IMR-90 (cell line): ENCODE data around the gene GRAMD1B. TPM values are rescaled to one million over a fixed set of nuclear protein-coding genes. Genes with fewer than 3 reads are reported as not detected.

Experiments used
- ATAC-seq: fragments of 200-7000 bp; cut with Tn5 transposase; 2 replicates; pipeline ENCODE4 v1.9.1; 2020; ENCODE audit warnings: low read depth, mild to moderate bottlenecking, moderate library complexity
- BruUV-seq: library from RNA; stranded (reverse); fragments of 400-500 nt; replicated peaks from 2 replicates; lab custom pipeline; 2021; lab: Mats Ljungman, UMichigan
- CTCF ChIA-PET: fragments of 300-600 bp; formaldehyde crosslinking; extraction: SDS; loops from one replicate; lab custom pipeline; 2021; ENCODE audit warnings: antibody characterized with exemption; lab: Yijun Ruan, JAX
- POLR2A ChIA-PET: fragments of 300-600 bp; sonication (Branson Sonifier 250); formaldehyde crosslinking; loops from one replicate; lab custom pipeline; 2022; ENCODE audit warnings: antibody characterized with exemption; ENCODE audit not compliant: unreplicated experiment; lab: Charles Lee
- DNase-seq: peaks from one replicate; pipeline ENCODE4 v3.0.0; 2013
- H2AFZ ChIP-seq: replicated peaks from 2 replicates; pipeline ENCODE3; 2013; ENCODE audit warnings: low read length, mild to moderate bottlenecking; ENCODE audit not compliant: poor library complexity
- H2AK5ac ChIP-seq: 2 replicates; pipeline ENCODE4 v1.6.1; 2013; ENCODE audit warnings: low read depth, low read length, inconsistent platforms
- H2AK9ac ChIP-seq: replicated peaks from 2 replicates; pipeline ENCODE3; 2013; ENCODE audit warnings: mild to moderate bottlenecking, low read depth, low read length, moderate library complexity; ENCODE audit not compliant: poor library complexity
- H2BK120ac ChIP-seq: 2 replicates; pipeline ENCODE4 v1.6.1; 2013; ENCODE audit warnings: low read depth, low read length, inconsistent platforms
- H2BK15ac ChIP-seq: 3 replicates; pipeline ENCODE4 v1.6.1; 2013; ENCODE audit warnings: low read depth, low read length, inconsistent platforms
- H2BK20ac ChIP-seq: 2 replicates; pipeline ENCODE4 v1.6.1; 2013; ENCODE audit warnings: low read depth, mild to moderate bottlenecking, inconsistent platforms, low read length, moderate library complexity
- H2BK5ac ChIP-seq: 2 replicates; pipeline ENCODE4 v1.6.1; 2013; ENCODE audit warnings: mild to moderate bottlenecking, low read depth, low read length, inconsistent platforms; ENCODE audit not compliant: poor library complexity, severe bottlenecking
- H3K14ac ChIP-seq: replicated peaks from 2 replicates; pipeline ENCODE4 v1.6.1; 2013; ENCODE audit warnings: low read depth, low read length, inconsistent platforms
- H3K18ac ChIP-seq: 2 replicates; pipeline ENCODE4 v1.6.1; 2013; ENCODE audit warnings: low read depth, low read length, control low read depth
- H3K23ac ChIP-seq: 2 replicates; pipeline ENCODE4 v1.6.1; 2013; ENCODE audit warnings: low read depth, low read length, inconsistent platforms
- H3K27ac ChIP-seq: 2 replicates; pipeline ENCODE4 v1.5.1; 2013; ENCODE audit warnings: mild to moderate bottlenecking, control low read depth, low read length; ENCODE audit not compliant: insufficient read depth
- H3K27me3 ChIP-seq: 2 replicates; pipeline ENCODE4 v1.6.1; 2013; ENCODE audit warnings: low read length; ENCODE audit not compliant: control insufficient read depth, insufficient read depth
- H3K36me3 ChIP-seq: 2 replicates; pipeline ENCODE4 v1.6.1; 2013; ENCODE audit warnings: low read length, mixed read lengths; ENCODE audit not compliant: control insufficient read depth, insufficient read depth
- H3K4ac ChIP-seq: 2 replicates; pipeline ENCODE4 v1.6.1; 2013; ENCODE audit warnings: low read depth, low read length, inconsistent platforms
- H3K4me1 ChIP-seq: 2 replicates; pipeline ENCODE4 v1.6.1; 2013; ENCODE audit warnings: low read length, mixed read lengths; ENCODE audit not compliant: control insufficient read depth, insufficient read depth
- H3K4me2 ChIP-seq: 2 replicates; pipeline ENCODE4 v1.6.1; 2013; ENCODE audit warnings: low read depth, mild to moderate bottlenecking, control low read depth, low read length, moderate library complexity
- H3K4me3 ChIP-seq: 2 replicates; pipeline ENCODE4 v1.5.1; 2013; ENCODE audit warnings: low read depth, mild to moderate bottlenecking, control low read depth, low read length, moderate library complexity; ENCODE audit not compliant: insufficient read depth
- H3K56ac ChIP-seq: 2 replicates; pipeline ENCODE4 v1.6.1; 2013; ENCODE audit warnings: low read length, inconsistent platforms; ENCODE audit not compliant: insufficient read depth; ENCODE audit errors: extremely low read depth
- H3K79me1 ChIP-seq, 2 experiments: 2 replicates each; pipeline ENCODE4 v1.6.1; 2013; ENCODE audit warnings: low read length in 2 of 2, inconsistent platforms in 1 of 2, low read depth in 1 of 2
- H3K9ac ChIP-seq: 2 replicates; pipeline ENCODE4 v1.6.1; 2013; ENCODE audit warnings: low read depth, low read length, control low read depth
- H3K9me1 ChIP-seq: 2 replicates; pipeline ENCODE4 v1.6.1; 2013; ENCODE audit warnings: low read length, inconsistent platforms; ENCODE audit not compliant: insufficient read depth
- H3K9me3 ChIP-seq: 2 replicates; pipeline ENCODE4 v1.6.1; 2013; ENCODE audit warnings: low read length; ENCODE audit not compliant: control insufficient read depth, insufficient read depth
- H4K20me1 ChIP-seq: 2 replicates; pipeline ENCODE4 v1.6.1; 2013; ENCODE audit warnings: low read length, inconsistent platforms; ENCODE audit not compliant: insufficient read depth
- H4K5ac ChIP-seq: 2 replicates; pipeline ENCODE4 v1.6.1; 2013; ENCODE audit warnings: mild to moderate bottlenecking, low read depth, low read length, control low read depth
- H4K8ac ChIP-seq, 2 experiments: 2 replicates each; pipeline ENCODE4 v1.6.1; 2013; ENCODE audit warnings: low read depth in 2 of 2, low read length in 2 of 2, control low read depth in 1 of 2, inconsistent platforms in 1 of 2
- H4K91ac ChIP-seq: 2 replicates; pipeline ENCODE4 v1.6.1; 2013; ENCODE audit warnings: low read depth, low read length, inconsistent platforms; ENCODE audit not compliant: insufficient read depth
- BHLHE40 ChIP-seq: fragments of 150-350 bp; IDR thresholded peaks from 2 replicates; pipeline ENCODE4 v1.6.1; 2016; ENCODE audit warnings: mild to moderate bottlenecking, low read depth, low read length
- MAFK ChIP-seq: IDR thresholded peaks from 2 replicates; pipeline ENCODE4 v1.6.1; 2012; ENCODE audit warnings: low read depth, low read length, improper control_type of control experiment
- RFX5 ChIP-seq: IDR thresholded peaks from 2 replicates; pipeline ENCODE4 v1.8.0; 2012; ENCODE audit warnings: low read depth, mild to moderate bottlenecking, low read length, moderate library complexity
- WGBS, 2 experiments: methylation state at CpG; one replicate each; pipeline versions ENCODE4 v1.1.5 to v1.1.7; 2013; ENCODE audit warnings: missing lambda C conversion rate in 2 of 2; ENCODE audit not compliant: insufficient read length in 1 of 2; ENCODE audit errors: extremely low coverage in 2 of 2; 5-methylcytosine and 5-hydroxymethylcytosine counted together
- dilution Hi-C: fragments of 300-500 bp; cut with HindIII; formaldehyde crosslinking; loops from one replicate; pipeline ENCODE4 v1.14.3; 2018; ENCODE audit warnings: low sequenced_read_pairs; ENCODE audit not compliant: unreplicated experiment
- in situ Hi-C: fragments of 300-500 bp; cut with MboI; formaldehyde crosslinking; loops from 3 replicates; pipeline ENCODE4 v1.14.3; 2019; ENCODE audit warnings: low sequenced_read_pairs, inconsistent platforms, mixed read lengths
- intact Hi-C: fragments of 100-400 bp; cut with micrococcal nuclease; formaldehyde crosslinking; loops from 2 replicates; pipeline ENCODE4 v1.10.0; 2022
- polyA plus RNA-seq, 3 experiments: library from polyadenylated mRNA; depleted of rRNA; stranded (reverse); fragments of >200 nt; gene quantifications; 2 replicates each; pipeline ENCODE4 v1.2.3, GENCODE V29; 2012; ENCODE audit warnings: low replicate concordance in 1 of 3
- total RNA-seq: library from RNA; depleted of rRNA; stranded (reverse); fragments of >200 nt; gene quantifications from 2 replicates; pipeline ENCODE4 v1.2.3, GENCODE V29; 2012
- TF ChIP-seq, protein P1 (sequence below): fragments of 150-350 bp; IDR thresholded peaks from 2 replicates; pipeline ENCODE4 v1.6.1; 2017; ENCODE audit warnings: mild to moderate bottlenecking, antibody characterized with exemption, low read length, low read depth

The GRAMD1B gene
- total and polyA plus RNA-seq, 2 of the 4 experiments (the other 2 are of a cell fraction): 7.1 to 7.2 TPM

DNA sequence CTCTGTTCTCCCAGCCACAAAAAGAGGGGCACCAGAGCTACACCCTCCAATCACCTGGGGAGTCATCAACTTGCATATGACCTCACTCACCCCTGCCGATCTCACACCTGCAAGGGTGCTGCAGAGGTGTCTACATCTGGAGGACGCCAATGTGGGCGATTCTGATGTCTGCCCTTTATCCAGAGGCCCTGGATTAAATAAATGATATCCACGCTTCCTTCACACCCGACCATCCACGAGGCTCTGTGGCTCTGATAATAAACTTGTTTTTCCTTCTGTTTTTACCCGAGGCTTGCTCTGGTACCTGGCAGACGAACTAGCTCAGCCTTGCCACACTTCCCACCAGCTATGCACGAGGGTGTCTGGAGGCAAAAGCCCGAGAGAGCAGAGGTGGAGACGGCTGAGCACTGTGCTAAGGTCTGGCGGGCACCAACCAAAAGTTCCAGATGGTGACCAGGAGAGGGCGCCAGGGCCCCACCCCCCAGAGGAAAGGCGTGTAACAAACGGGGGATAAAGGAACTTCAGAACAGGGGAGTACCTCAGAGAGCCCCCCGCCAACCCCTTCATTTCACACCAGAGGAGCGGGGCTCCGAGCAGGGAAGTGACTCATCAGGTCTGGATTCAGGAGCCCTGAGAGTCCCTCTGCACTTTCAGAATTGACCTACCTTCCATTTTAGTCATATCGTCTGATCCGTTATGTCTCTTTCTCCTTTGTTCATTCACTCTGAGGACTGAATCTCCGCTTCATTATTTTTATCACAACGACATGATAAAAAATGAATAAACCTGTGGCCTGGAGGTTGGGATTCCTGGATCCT, 210.8 kb downstream of the GRAMD1B start (continued):
- no peak for TF ChIP-seq MAFK

DNA sequence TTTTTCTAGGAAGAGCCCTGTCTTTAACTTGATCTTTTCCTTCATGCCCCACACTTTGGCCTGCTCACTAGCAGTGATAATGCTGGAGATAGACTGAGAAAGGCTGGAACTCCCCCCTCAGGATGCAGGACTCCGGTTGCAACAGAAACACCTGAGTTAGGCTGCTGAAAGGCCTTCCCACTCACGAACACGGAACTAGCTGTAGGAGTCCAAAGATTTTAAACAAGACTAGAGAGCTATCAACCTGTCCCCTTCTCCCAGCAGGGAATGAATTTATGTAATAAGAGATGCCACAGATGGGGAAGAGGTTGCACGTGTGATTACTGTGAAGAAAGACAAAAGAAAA, 211.4 kb downstream of the GRAMD1B start:
- intact Hi-C loops (loop anchor here (1.0 to 10.0 kb wide), 3 partner anchors 66 to 423 kb away; no protein-coding TSS in a partner anchor), in situ Hi-C loops (no loop called here), dilution Hi-C loops (no loop called here)
- Histone ChIP-seq H3K4me3 (no peak overlapping the region), H3K4me2 (no peak overlapping the region), H2BK120ac (no peak overlapping the region), H2AK9ac (no peak overlapping the region), H4K8ac (no peak overlapping the region), H3K14ac (no peak overlapping the region), H3K4me1 (no peaks in the 10 kb centered on the region), H4K20me1 (no peaks in the 10 kb centered on the region), H3K27me3 (peaks cover 50% of the 10 kb centered on the region), H3K36me3 (no peaks in the 10 kb centered on the region), H2AFZ (no peak overlapping the region), H3K27ac (no peak overlapping the region), H3K9me1 (no peaks in the 10 kb centered on the region), H3K9ac (no peak overlapping the region), H3K4ac (no peak overlapping the region), H3K18ac (no peak overlapping the region), H2BK5ac (no peak overlapping the region), H3K9me3 (no peaks in the 10 kb centered on the region), H3K56ac (no peak overlapping the region), H3K23ac (no peak overlapping the region), H2AK5ac (no peak overlapping the region), H4K5ac (no peak overlapping the region), H2BK20ac (no peak overlapping the region), H2BK15ac (no peak overlapping the region), H3K79me1 (no peaks in the 10 kb centered on the region), H4K91ac (no peak overlapping the region)
- TF ChIP-seq RFX5 (no peak), BHLHE40 (no peak)
- TF ChIP-seq, protein P1, sequence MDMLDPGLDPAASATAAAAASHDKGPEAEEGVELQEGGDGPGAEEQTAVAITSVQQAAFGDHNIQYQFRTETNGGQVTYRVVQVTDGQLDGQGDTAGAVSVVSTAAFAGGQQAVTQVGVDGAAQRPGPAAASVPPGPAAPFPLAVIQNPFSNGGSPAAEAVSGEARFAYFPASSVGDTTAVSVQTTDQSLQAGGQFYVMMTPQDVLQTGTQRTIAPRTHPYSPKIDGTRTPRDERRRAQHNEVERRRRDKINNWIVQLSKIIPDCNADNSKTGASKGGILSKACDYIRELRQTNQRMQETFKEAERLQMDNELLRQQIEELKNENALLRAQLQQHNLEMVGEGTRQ: no peak
- ChIA-PET POLR2A (no interaction called here), CTCF (interaction anchor here (1.0 to 1.4 kb wide), 3 partner anchors 10 to 66 kb away, joined by 3 to 4 read pairs (median 3); no protein-coding TSS in a partner anchor)
- WGBS, 2 experiments: 27% methylated on average over 1 of the region's 4 CpGs; no CpG with 5 or more reads in 1 of the 2 experiments
- no peak for DNase-seq
- BruUV-seq: no TSS peak
- no peak for ATAC-seq
